AG04450 (cell line): ENCODE measurements around the gene ASB7. TPM values are rescaled to one million over a fixed set of nuclear protein-coding genes. Genes with fewer than 3 reads are reported as not detected.

Experiments
- CTCF ChIA-PET: fragments of 300-600, 350-600 bp; formaldehyde crosslinking; extraction: SDS; loops from one replicate; lab custom pipeline; 2022; ENCODE audit warnings: antibody characterized with exemption, inconsistent platforms; lab: Charles Lee
- POLR2A ChIA-PET: fragments of 350-600 bp; formaldehyde crosslinking; extraction: SDS; loops from one replicate; lab custom pipeline; 2021; ENCODE audit warnings: antibody characterized with exemption, inconsistent platforms; lab: Yijun Ruan, JAX
- DNase-seq: peaks from one replicate; pipeline ENCODE4 v3.0.0-alpha.2; 2011; ENCODE audit warnings: low read depth, low spot score
- H3K27ac ChIP-seq: one replicate; pipeline ENCODE4 v1.5.1; 2012; ENCODE audit warnings: low read depth, low read length, control low read depth
- H3K27me3 ChIP-seq: one replicate; pipeline ENCODE4 v1.6.0; 2012; ENCODE audit warnings: low read length; ENCODE audit not compliant: control insufficient read depth, insufficient read depth
- H3K4me3 ChIP-seq: 2 replicates; pipeline ENCODE4 v1.5.1; 2011; ENCODE audit warnings: mild to moderate bottlenecking, low read depth, low read length, control low read depth
- H3K9me3 ChIP-seq: 2 replicates; pipeline ENCODE4 v1.5.1; 2012; ENCODE audit warnings: low read length; ENCODE audit not compliant: control insufficient read depth, insufficient read depth
- CTCF ChIP-seq: IDR thresholded peaks from 2 replicates; pipeline ENCODE4 v1.5.1; 2011; ENCODE audit warnings: low read depth, low read length, control low read depth, inconsistent platforms
- polyA plus RNA-seq: library from polyadenylated mRNA; depleted of rRNA; stranded (reverse); fragments of >200 nt; gene quantifications from 2 replicates; pipeline ENCODE4 v1.2.3, GENCODE V29; 2011

ASB7 gene
- polyA plus RNA-seq, 1 experiment: 13.4 TPM

GRCh38 chr15:100653608-100654007 lies 51.2 kb downstream of the ASB7 start:
- no peak overlapping the region for H3K4me3 ChIP-seq

GRCh38 chr15:100658895-100659294 lies 56.5 kb downstream of the ASB7 start:
- POLR2A ChIA-PET: no interaction called here
- Histone ChIP-seq H3K9me3 (peaks cover 4% of the 10 kb centered on the region; the same call in 1 of the 2 replicates), H3K4me3 (no peak overlapping the region), H3K27me3 (no peaks in the 10 kb centered on the region), H3K27ac (no peak overlapping the region)
- TF ChIP-seq CTCF: no peak
- no peak for DNase-seq
- CTCF ChIA-PET: interaction anchor here (1.2 to 2.3 kb wide), 2 partner anchors 13 to 348 kb away, joined by 3 to 7 read pairs; no protein-coding TSS in a partner anchor

More at GRCh38 chr15:100653608-100654007, 51.2 kb downstream of the ASB7 start:
- Histone ChIP-seq H3K27me3 (no peaks in the 10 kb centered on the region), H3K27ac (no peak overlapping the region), H3K9me3 (peaks cover 4% of the 10 kb centered on the region; the same call in 1 of the 2 replicates)
- ChIA-PET CTCF (interaction anchor here (0.7 kb wide), 1 partner anchor 13 kb away, joined by 3 read pairs; no protein-coding TSS in a partner anchor), POLR2A (no interaction called here)
- no peak for TF ChIP-seq CTCF
- no peak for DNase-seq

GRCh38 chr15:100661156-100661555 lies 58.8 kb downstream of the ASB7 start:
- H3K4me3 ChIP-seq: no peak overlapping the region
- ChIA-PET POLR2A (no interaction called here), CTCF (no interaction called here)
- H3K27ac ChIP-seq: no peak overlapping the region
- no peaks in the 10 kb centered on the region for H3K27me3 ChIP-seq
- H3K9me3 ChIP-seq: no peaks in the 10 kb centered on the region
- no peak for DNase-seq
- TF ChIP-seq CTCF: no peak

DNA sequence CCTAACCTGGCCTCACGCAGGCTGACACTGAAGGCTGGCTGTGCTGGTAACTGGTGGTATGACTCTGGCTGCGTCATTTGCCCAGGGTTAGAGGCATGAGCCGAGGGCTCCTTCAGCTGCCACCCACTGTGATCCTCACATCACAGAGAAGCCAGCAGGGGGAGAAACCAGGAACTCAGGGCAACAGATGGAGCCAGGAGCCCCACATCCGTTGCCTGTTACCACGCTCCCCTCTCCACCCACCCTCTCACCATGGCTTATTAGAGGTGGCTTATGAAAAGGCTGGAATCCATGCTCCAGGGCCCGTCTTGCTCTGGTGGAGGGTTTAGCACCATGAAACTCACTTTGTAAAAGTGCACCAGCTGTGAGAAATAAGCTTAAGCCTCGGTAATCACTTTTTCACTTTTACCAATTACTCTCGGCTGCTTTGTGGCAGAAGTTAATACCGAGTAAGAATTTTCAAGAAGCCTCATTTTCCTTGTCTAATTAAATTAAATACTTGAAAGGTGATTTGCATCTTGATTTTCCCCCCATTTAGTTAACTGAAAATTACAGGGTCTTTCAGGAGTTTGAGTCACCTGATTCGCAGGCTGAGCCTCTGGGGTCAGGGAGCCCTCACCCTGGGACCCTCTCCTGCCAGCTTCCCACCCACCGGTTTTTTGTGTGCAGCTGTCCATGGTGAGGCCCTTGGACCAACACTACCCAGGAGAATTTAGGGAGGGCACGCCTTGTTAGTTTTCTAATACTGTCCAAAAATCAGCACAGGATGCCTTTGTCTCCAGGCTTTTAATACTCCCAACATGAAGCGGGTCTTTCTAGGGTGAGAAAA lies 60.9 kb downstream of the ASB7 start:
- no peak for DNase-seq
- ChIA-PET POLR2A (no interaction called here), CTCF (interaction anchor here (1.4 kb wide), 2 partner anchors 9 to 210 kb away, joined by 5 read pairs; no protein-coding TSS in a partner anchor)
- Histone ChIP-seq H3K27ac (no peak overlapping the region), H3K4me3 (no peak overlapping the region), H3K27me3 (no peaks in the 10 kb centered on the region), H3K9me3 (no peaks in the 10 kb centered on the region)
- TF ChIP-seq CTCF: peak; percentile 23; the same call in 1 of the 2 replicates

DNA sequence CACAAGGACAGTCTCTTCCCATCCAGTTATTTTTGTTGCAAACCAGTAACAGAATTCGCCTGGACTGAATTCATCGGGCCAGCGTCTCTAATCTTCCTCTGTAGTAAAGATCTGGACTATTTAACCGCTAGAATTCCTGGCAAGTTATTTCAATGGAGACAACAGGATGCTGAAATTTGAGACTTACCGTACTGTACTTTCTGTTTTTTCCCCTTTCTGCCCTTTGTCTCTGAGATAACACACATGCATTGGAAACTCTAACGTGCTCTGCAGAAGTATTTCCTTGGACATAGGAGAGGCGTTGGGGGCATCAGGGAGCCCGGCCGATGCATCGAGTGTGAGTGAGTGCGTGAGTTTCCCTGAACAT lies 61.5 kb downstream of the ASB7 start:
- no peaks in the 10 kb centered on the region for H3K9me3 ChIP-seq
- H3K27ac ChIP-seq: no peak overlapping the region
- no peak for TF ChIP-seq CTCF
- ChIA-PET CTCF (interaction anchor here (1.4 kb wide), 2 partner anchors 8 to 209 kb away, joined by 5 read pairs; no protein-coding TSS in a partner anchor), POLR2A (no interaction called here)
- H3K27me3 ChIP-seq: no peaks in the 10 kb centered on the region
- no peak overlapping the region for H3K4me3 ChIP-seq
- no peak for DNase-seq
